Measurements from ENCODE around the gene SVOP. TPM values are rescaled to one million over a fixed set of nuclear protein-coding genes. Genes with fewer than 3 reads are reported as not detected.
"Not testable (repeated sequence)": the region's sequence is repeated elsewhere in the genome, so short reads cannot be mapped to it uniquely, and the experiment has no call there.

SVOP gene
- total RNA-seq, 1 experiment from 2014 or later = 0.03 TPM

DNA sequence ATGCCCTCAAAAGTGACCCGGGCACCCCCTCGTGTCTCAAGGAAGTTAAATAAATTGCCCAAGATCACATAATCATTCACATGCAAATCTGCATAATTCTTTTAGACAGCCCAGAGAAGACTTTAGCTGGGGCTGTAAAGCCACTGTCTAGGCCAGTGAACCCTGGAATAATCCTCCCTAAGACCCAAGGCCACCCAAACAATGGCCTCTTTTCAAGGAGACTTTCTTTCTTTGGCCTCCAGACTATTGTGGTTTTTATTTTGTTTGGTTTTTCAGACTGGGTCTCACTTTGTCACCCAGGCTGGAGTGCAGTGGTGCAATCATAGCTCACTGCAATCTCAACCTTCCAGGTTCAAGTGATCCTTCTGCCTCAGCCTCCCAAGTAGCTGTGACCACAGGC, 10.6 kb downstream of the SVOP start:
- no peaks in the 10 kb centered on the region for H3K36me3 ChIP-seq (replicated peaks; ENCODE audit: control insufficient read depth, insufficient read depth, low read length)
- no peak overlapping the region for H3K4me3 ChIP-seq (ENCODE audit: insufficient read depth, low read depth, low read length)
- no peak for DNase-seq
- H3K27me3 ChIP-seq (ENCODE audit: control insufficient read depth, insufficient read depth, low read length) = no peaks in the 10 kb centered on the region

DNA sequence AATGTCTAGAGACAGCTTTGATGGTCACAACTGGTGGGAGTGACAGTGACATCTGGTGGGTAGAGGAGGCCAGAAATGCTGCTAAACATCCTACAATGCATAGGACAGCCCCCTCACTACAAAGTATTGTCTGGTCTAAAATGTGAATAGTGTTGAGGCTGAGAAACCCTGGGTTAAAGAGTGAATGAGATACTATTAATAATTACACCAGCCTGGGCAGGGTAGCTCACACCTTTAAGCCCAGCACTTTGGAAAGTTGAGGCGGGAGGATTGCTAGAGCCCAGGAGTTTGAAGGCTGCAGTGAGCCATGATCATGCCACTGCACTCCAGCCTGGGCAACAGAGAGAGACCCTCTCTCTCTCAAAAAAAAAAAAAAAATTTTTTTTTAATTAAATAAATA, 11.1 kb downstream of the SVOP start:
- Histone ChIP-seq H3K36me3 (replicated peaks; ENCODE audit: control insufficient read depth, insufficient read depth, low read length) (no peaks in the 10 kb centered on the region), H3K27me3 (ENCODE audit: control insufficient read depth, insufficient read depth, low read length) (no peaks in the 10 kb centered on the region), H3K4me3 (ENCODE audit: insufficient read depth, low read depth, low read length) (no peak overlapping the region)
- no peak for DNase-seq

DNA sequence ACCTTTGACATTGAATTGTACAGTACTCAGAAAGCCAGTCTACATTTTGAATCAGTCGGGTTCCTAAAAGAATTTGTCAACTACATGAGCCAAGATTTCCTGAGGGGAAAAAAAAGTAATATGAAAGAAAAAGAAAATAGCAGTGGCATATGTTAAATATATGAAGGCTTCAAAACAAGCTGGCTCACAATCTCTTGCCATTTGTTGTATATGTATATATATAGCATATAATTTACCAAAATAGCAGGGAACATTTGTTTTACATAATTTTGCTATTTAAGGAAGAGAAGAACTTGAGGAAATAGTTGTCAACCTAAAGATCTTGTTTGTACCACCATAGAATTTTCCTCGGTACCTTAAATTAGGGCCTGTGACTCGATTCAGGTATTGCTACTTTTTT, 16.9 kb downstream of the SVOP start:
- no peaks in the 10 kb centered on the region for H3K36me3 ChIP-seq (replicated peaks; ENCODE audit: control insufficient read depth, insufficient read depth, low read length)
- H3K27me3 ChIP-seq (ENCODE audit: control insufficient read depth, insufficient read depth, low read length) = no peaks in the 10 kb centered on the region
- DNase-seq = no peak
- H3K4me3 ChIP-seq (ENCODE audit: insufficient read depth, low read depth, low read length) = no peak overlapping the region

DNA sequence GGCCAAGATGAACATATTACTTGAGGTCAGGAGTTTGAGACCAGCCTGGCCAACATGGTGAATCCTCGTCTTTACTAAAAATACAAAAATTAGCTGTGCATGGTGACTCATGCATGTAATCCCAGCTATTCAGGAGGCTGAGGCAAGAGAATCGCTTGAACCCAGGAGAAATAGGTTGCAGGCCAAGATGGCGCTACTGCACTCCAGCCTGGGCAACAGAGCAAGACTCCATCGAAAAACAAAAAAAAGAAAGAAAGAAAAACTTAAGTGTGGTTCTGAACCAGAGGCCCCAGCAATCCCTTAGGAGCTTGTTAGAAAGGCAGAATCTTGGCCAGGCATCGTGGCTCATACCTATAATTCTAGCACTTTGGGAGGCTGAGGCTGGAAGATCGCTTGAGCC, 24.5 kb downstream of the SVOP start:
- no peaks in the 10 kb centered on the region for H3K27me3 ChIP-seq (ENCODE audit: control insufficient read depth, insufficient read depth, low read length)
- H3K36me3 ChIP-seq (replicated peaks; ENCODE audit: control insufficient read depth, insufficient read depth, low read length) = no peaks in the 10 kb centered on the region
- no peak overlapping the region for H3K4me3 ChIP-seq (ENCODE audit: insufficient read depth, low read depth, low read length)
- no peak for DNase-seq

DNA sequence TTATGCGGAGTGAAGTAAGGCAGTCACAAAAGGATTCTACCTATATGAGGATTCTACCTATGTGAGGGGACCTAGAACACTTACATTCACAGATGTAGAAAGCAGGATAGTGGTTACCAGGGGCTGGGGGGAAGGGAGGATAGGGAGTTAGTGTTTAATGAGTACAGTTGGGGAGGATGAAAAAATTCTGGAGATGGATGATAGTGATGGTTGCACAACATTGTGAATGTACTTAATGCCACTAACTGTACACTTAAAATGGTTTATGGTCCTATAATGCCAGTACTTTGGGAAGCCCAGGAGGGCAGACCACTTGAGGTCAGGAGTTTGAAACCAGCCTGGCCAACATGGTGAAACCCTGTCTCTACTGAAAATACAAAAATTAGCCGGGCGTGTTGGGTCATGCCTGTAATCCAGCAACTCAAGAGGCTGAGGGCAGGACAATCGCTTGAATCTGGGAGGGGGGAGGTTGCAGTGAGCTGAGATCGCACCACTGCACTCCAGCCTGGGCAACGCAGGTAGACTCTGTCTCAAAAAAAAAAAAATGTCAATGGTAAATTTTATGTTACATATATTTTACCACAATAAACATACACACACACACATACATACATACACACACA, 25.4 kb downstream of the SVOP start:
- no peaks in the 10 kb centered on the region for H3K27me3 ChIP-seq (ENCODE audit: control insufficient read depth, insufficient read depth, low read length)
- no peaks in the 10 kb centered on the region for H3K36me3 ChIP-seq (replicated peaks; ENCODE audit: control insufficient read depth, insufficient read depth, low read length)
- no peak overlapping the region for H3K4me3 ChIP-seq (ENCODE audit: insufficient read depth, low read depth, low read length)
- no peak for DNase-seq

DNA sequence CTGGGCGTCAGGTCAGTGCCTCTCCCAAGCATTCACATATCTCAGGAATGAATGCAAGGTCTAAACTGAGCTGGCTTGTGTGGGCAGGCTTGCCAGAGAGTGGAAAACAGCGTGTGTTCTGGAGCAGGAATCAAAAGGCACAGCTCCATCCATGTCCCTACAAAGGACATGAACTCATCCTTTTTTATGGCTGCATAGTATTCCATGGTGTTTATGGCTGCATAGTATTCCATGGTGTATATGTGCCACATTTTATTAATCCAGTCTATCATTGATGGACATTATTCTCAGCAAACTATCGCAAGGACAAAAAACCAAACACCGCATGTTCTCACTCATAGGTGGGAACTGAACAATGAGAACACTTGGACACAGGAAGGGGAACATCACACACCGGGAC, 30.8 kb downstream of the SVOP start:
- H3K36me3 ChIP-seq (replicated peaks; ENCODE audit: control insufficient read depth, insufficient read depth, low read length); H3K27me3 ChIP-seq (ENCODE audit: control insufficient read depth, insufficient read depth, low read length); DNase-seq; H3K4me3 ChIP-seq (ENCODE audit: insufficient read depth, low read depth, low read length): not testable (repeated sequence)

DNA sequence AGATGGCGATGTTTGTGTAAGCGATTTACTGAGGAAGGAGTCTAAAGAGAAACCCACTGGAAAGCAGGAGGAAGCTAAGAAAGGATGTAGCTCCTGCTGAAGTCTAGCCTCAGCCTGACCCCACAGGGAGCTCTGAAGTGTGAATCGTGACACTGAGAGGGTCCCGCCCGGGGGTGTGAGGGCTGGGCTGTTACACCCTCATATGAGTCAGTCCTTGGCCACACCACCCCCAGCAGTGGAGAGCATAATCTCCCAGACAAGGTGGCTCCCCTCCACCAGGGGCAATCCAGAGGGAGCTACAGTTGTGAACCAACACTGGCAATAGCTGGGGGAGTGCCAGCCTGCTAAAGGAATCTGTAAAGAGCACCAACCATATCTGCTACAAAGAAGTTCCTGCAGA, 31.5 kb downstream of the SVOP start:
- H3K27me3 ChIP-seq (ENCODE audit: control insufficient read depth, insufficient read depth, low read length) = no peaks in the 10 kb centered on the region
- H3K4me3 ChIP-seq (ENCODE audit: insufficient read depth, low read depth, low read length) = no peak overlapping the region
- DNase-seq = no peak

DNA sequence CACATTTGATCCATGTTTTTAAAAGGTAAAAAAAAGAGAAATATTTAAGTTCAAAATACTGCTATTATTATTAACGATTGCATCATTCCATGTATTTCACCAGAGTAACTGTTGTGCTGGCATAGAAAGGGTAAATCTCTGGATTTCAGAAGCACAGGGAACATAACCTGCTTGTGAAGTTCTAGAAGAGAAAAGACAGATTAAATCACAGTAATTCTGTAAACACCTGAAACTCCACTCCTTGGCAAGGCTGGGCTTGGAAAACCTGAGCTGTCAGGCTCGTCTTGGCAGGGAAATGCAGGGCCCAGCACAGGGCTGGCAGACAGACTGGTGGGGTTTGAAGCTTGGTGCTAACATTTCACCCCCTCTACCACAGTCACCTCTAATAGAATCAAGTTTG, 35.1 kb downstream of the SVOP start:
- Histone ChIP-seq H3K4me3 (ENCODE audit: insufficient read depth, low read depth, low read length) (no peak overlapping the region), H3K36me3 (replicated peaks; ENCODE audit: control insufficient read depth, insufficient read depth, low read length) (no peaks in the 10 kb centered on the region), H3K27me3 (ENCODE audit: control insufficient read depth, insufficient read depth, low read length) (no peaks in the 10 kb centered on the region)
- DNase-seq = no peak

More for the DNA sequence above, 31.5 kb downstream of the SVOP start:
- H3K36me3 ChIP-seq (replicated peaks; ENCODE audit: control insufficient read depth, insufficient read depth, low read length) = no peaks in the 10 kb centered on the region

DNA sequence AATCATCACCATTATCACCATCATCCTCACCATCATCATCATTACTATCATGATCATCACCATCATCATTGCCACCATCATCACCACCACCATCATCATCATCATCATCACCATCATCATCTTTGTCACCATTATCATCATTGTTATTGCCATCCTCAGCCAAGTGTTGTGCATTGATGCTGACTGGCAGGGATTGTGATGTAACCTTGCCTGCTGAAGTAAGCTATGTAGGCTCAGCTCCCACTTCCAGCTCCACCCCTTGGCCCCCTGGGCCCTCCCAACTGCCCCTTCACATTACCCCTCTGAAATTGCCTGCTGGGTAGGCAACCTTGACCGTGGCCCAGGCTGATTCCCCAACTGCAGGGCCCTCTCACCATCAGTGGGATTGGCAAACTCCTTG, 37.6 kb downstream of the SVOP start:
- H3K27me3 ChIP-seq (ENCODE audit: control insufficient read depth, insufficient read depth, low read length) = no peaks in the 10 kb centered on the region
- H3K36me3 ChIP-seq (replicated peaks; ENCODE audit: control insufficient read depth, insufficient read depth, low read length) = no peaks in the 10 kb centered on the region
- no peak for DNase-seq
- no peak overlapping the region for H3K4me3 ChIP-seq (ENCODE audit: insufficient read depth, low read depth, low read length)

DNA sequence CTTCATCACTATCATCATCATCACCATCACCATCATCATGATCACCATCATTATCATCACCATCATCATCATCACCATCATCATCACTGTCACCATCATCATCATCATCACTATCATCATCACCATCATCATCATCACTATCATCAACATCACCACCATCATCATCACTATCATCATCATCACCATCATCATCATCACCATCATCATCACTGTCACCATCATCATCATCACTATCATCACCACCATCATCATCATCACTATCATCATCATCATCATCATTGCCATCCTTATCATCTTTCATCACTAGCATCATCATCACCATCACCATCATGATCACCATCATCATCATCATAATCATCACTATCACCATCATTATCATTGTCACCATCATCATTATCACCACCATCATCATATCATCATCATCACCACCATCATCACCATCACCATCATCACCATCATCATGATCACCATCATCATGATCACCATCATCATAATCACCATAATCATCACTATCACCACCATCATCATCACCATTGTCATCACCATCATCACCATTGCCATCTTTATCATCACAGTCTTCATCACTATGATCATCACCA, 38.1 kb downstream of the SVOP start:
- Histone ChIP-seq H3K27me3 (ENCODE audit: control insufficient read depth, insufficient read depth, low read length) (no peaks in the 10 kb centered on the region), H3K36me3 (replicated peaks; ENCODE audit: control insufficient read depth, insufficient read depth, low read length) (no peaks in the 10 kb centered on the region), H3K4me3 (ENCODE audit: insufficient read depth, low read depth, low read length) (no peak overlapping the region)
- no peak for DNase-seq

DNA sequence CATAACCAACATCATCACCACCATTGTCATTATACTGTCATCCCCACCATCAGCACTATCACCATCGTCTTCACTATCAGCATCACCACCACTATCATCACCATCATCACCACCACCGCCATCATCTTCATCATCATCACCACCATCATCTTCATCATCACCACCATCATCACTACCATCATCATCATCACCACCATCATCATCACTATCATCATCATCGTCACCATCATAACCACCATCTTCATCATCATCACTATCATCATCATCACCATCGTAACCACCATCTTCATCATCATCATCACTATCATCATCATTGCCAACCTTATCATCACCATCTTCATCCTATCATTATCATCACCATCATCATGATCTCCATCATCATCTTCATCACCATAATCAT, 39.0 kb downstream of the SVOP start:
- no peak for DNase-seq
- H3K36me3 ChIP-seq (replicated peaks; ENCODE audit: control insufficient read depth, insufficient read depth, low read length) = no peaks in the 10 kb centered on the region
- no peaks in the 10 kb centered on the region for H3K27me3 ChIP-seq (ENCODE audit: control insufficient read depth, insufficient read depth, low read length)
- no peak overlapping the region for H3K4me3 ChIP-seq (ENCODE audit: insufficient read depth, low read depth, low read length)

DNA sequence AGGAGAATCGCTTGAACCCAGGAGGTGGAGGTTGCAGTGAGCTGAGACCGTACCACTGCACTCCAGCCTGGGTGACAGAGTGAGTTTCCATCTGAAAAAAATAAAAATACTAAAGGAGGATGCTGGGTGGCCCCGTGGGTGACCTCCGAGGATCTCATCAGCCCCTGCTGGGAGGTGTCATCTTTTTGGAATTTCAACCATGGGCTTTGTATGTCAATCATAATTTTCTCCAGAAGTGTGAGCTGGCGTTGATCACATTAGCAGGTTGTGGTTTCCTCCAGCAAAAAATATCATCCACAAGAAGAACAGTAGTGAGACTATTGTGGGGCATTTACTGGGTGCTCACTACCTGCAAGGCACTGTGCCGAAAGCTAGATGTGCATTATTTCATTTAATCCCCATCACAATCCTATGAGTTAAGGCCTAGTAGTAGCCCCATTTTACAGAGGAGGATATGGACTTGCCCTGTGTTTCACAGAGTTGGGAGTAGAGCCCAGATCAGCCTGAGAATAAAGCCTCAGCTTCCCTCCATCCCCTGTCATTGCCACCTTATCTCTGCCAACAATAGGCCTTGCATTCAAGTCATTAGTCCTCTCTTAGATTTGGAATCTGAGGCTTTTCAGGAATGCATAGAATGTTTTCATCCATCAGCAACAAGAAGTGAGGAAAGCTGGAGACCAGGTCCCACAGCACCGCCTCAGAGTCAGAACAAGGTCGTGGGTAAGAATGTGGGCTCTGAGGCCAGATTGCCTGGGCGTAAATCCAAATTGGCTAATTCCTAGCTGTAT, 39.8 kb downstream of the SVOP start:
- DNase-seq = no peak
- H3K4me3 ChIP-seq (ENCODE audit: insufficient read depth, low read depth, low read length) = no peak overlapping the region
- no peaks in the 10 kb centered on the region for H3K27me3 ChIP-seq (ENCODE audit: control insufficient read depth, insufficient read depth, low read length)
- H3K36me3 ChIP-seq (replicated peaks; ENCODE audit: control insufficient read depth, insufficient read depth, low read length) = no peaks in the 10 kb centered on the region

DNA sequence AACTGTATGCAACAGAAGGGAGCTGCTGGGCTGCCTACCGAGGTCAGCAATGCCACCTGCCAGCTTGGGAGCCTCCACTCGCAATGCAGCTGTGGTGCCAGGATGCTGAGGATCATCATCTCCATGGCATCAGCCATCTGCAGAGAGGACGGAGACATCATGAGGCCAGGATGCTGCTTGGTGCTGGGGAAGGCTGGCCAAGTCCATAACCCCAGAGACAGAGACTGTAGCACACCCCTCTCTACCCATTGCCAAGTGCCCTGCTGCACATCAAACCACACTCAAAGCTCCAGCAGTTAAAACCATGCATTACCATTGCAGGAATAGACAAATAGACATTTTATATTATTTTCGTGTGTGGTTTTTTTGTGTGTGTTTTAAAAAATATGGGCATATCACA, 43.5 kb downstream of the SVOP start:
- H3K4me3 ChIP-seq (ENCODE audit: insufficient read depth, low read depth, low read length) = no peak overlapping the region
- DNase-seq = no peak
- H3K27me3 ChIP-seq (ENCODE audit: control insufficient read depth, insufficient read depth, low read length) = no peaks in the 10 kb centered on the region
- H3K36me3 ChIP-seq (replicated peaks; ENCODE audit: control insufficient read depth, insufficient read depth, low read length) = no peaks in the 10 kb centered on the region

DNA sequence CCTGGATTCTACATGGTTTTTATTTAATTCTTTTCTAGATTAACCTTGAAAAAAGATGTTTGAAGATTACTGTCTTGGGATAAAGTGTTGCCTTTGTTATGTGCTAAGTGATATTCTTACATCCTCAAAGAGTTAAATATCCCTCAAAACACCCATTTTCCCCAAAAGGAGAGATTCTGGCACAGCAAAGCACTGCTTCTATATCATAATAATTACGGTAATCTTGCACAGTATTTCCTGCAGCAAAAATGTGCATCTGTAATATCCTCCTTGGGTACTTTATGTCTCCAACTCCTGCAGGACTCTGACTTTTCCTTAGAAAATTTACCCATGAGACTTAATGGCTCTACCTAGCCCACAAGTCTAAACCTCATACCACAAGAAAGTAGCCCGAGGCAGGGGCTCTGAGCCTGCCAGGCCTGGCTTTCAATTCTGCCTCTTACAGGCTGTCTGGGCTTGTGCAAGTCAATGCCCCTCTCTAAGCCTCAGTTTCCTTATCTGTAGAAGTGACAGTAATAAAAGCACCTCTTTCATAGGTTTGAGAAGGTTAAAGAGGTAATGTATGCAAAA, 45.8 kb downstream of the SVOP start:
- no peak overlapping the region for H3K4me3 ChIP-seq (ENCODE audit: insufficient read depth, low read depth, low read length)
- H3K36me3 ChIP-seq (replicated peaks; ENCODE audit: control insufficient read depth, insufficient read depth, low read length) = no peaks in the 10 kb centered on the region
- DNase-seq = no peak
- no peaks in the 10 kb centered on the region for H3K27me3 ChIP-seq (ENCODE audit: control insufficient read depth, insufficient read depth, low read length)

DNA sequence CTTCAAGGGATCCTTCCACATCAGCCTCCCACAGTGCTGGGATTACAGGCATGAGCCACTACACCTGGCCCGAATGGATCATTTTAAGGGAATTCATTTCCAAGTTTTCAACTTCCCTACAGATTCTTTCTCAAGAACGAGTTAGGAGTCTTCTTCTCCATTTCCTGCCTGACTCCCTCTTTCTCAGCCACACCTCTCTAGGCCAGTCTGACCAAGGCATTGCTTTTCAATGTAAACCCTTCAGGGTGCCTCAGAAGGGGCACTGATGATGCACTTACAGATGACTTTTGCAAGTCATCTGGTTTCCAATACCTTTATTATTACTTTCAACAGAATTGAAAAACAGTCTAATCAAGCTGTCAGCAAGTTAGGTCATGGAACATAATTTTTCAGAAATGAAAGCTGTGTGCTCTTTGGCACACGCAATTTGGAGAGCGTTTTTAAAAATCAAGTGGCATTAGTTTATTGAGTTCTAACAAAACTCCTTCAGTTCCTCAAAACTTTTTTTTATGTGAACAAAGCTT, 47.2 kb downstream of the SVOP start:
- H3K27me3 ChIP-seq (ENCODE audit: control insufficient read depth, insufficient read depth, low read length) = no peaks in the 10 kb centered on the region
- H3K4me3 ChIP-seq (ENCODE audit: insufficient read depth, low read depth, low read length) = no peak overlapping the region
- DNase-seq = no peak
- H3K36me3 ChIP-seq (replicated peaks; ENCODE audit: control insufficient read depth, insufficient read depth, low read length) = no peaks in the 10 kb centered on the region

Measured in H7 (cell line).